IPS-18a (cell line): ENCODE measurements around the gene FGF14.
"Not testable (repeated sequence)": the region's sequence is repeated elsewhere in the genome, so short reads cannot be mapped to it uniquely, and the experiment has no call there.

Experiments used
- H3K27ac ChIP-seq: one replicate; pipeline ENCODE4 v1.5.1; 2013; ENCODE audit warnings: low read length
- H3K27me3 ChIP-seq: one replicate; pipeline ENCODE4 v1.6.1; 2013; ENCODE audit warnings: mild to moderate bottlenecking, low read length; ENCODE audit not compliant: control insufficient read depth, insufficient read depth
- H3K36me3 ChIP-seq: one replicate; pipeline ENCODE4 v1.6.1; 2013; ENCODE audit warnings: low read depth, low read length; ENCODE audit not compliant: control insufficient read depth
- H3K4me1 ChIP-seq: one replicate; pipeline ENCODE4 v1.6.1; 2013; ENCODE audit warnings: low read depth, low read length; ENCODE audit not compliant: control insufficient read depth
- H3K4me3 ChIP-seq: one replicate; pipeline ENCODE4 v1.5.1; 2013; ENCODE audit warnings: low read length
- H3K9ac ChIP-seq: one replicate; pipeline ENCODE4 v1.6.1; 2013; ENCODE audit warnings: mild to moderate bottlenecking, low read length, moderate library complexity
- H3K9me3 ChIP-seq: one replicate; pipeline ENCODE4 v1.6.1; 2013; ENCODE audit warnings: low read depth, low read length; ENCODE audit not compliant: control insufficient read depth

The FGF14 gene

DNA sequence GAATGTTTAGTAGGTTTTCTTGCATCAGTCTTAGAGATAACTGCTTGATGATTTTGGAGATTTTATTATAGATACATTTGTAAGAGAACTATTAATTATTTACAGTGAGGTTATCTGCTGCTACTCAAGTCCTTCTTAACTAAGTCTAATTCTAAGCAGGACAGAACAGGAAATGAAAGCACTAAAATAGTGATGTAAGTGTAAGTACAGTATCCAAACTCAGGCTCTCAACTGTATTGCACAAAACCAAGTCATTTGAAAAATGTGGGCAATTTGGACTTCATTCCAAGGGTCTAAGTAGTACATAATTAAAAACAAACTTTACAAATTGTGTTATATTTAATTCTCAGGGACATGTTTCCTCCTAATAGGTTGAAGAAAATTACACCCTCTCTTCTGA is 532.3 kb downstream of the FGF14 start:
- no peak overlapping the region for H3K27ac ChIP-seq
- peaks cover 21% of the 10 kb centered on the region for H3K4me1 ChIP-seq
- no peaks in the 10 kb centered on the region for H3K27me3 ChIP-seq
- no peaks in the 10 kb centered on the region for H3K9me3 ChIP-seq
- no peak overlapping the region for H3K9ac ChIP-seq
- no peaks in the 10 kb centered on the region for H3K36me3 ChIP-seq
- no peak overlapping the region for H3K4me3 ChIP-seq

- Histone ChIP-seq H3K4me3 (no peak overlapping the region), H3K9me3 (no peaks in the 10 kb centered on the region), H3K27ac (no peak overlapping the region), H3K4me1 (peaks cover 21% of the 10 kb centered on the region), H3K9ac (no peak overlapping the region), H3K27me3 (no peaks in the 10 kb centered on the region), H3K36me3 (no peaks in the 10 kb centered on the region)
Observed at GRCh38 chr13:101868585-101869469, 533.0 kb downstream of the FGF14 start.

DNA sequence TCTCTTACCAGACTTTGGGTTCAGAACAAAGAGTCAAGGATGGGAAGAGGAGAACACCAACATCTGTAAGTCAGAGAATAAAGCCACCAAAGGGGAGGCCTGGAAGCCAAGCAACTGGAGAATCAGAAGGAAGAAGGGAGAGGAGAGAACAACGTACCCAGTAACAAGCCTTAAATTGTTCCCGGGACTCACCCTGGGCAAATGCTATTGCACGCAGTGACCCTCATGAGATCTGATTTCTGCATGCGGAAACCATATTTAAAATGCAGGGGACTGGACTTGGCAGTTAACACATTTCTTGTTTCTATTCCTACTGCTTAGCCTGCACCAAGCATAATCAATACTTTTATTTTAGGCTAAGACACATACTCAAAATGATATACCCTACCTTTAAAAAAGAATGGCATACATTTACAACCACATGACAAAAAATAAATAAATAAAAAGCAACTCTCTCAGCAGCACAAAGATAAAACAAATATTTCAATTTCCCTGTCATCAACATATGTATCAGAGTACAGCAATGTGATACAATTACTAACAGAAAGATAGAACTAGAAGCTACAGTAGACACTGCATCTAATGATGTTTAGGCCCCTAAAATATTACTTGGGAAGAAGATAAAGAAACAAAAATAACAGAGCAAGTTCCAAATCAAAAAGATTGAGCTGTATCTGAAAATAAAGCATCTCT is 534.8 kb downstream of the FGF14 start:
- H3K27me3 ChIP-seq: no peaks in the 10 kb centered on the region
- peaks cover 21% of the 10 kb centered on the region for H3K4me1 ChIP-seq
- H3K9ac ChIP-seq: no peak overlapping the region
- H3K36me3 ChIP-seq: no peaks in the 10 kb centered on the region
- H3K4me3 ChIP-seq: no peak overlapping the region
- no peak overlapping the region for H3K27ac ChIP-seq
- H3K9me3 ChIP-seq: no peaks in the 10 kb centered on the region

GRCh38 chr13:101858860-101859259 is 543.0 kb downstream of the FGF14 start:
- no peak overlapping the region for H3K4me3 ChIP-seq
- no peak overlapping the region for H3K27ac ChIP-seq
- H3K27me3 ChIP-seq: no peaks in the 10 kb centered on the region

DNA sequence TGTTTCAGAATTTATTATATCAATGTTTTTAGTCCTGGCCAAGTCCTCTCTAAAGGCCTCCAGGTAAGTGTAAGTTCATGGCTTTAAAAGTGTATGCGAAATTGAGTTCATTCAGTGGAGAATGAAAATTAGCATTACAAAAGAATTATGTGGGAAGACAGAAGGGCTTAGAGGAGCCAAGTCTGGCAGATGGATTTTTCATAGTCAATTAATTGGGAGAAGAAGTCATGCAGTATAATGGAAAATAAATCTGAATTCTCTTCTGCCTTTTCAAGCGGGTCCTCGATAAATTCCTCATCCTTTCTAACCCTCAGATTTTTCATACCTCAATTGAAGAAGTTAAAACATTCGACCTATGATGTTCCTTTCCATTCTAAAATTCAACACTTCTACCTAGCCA is 555.1 kb downstream of the FGF14 start:
- H3K27me3 ChIP-seq: no peaks in the 10 kb centered on the region
- no peaks in the 10 kb centered on the region for H3K36me3 ChIP-seq
- H3K4me3 ChIP-seq: no peak overlapping the region
- H3K9me3 ChIP-seq: no peaks in the 10 kb centered on the region
- H3K9ac ChIP-seq: no peak overlapping the region
- H3K4me1 ChIP-seq: peaks cover 15% of the 10 kb centered on the region
- H3K27ac ChIP-seq: no peak overlapping the region

More at GRCh38 chr13:101858860-101859259, 543.0 kb downstream of the FGF14 start:
- no peaks in the 10 kb centered on the region for H3K9me3 ChIP-seq
- no peaks in the 10 kb centered on the region for H3K36me3 ChIP-seq
- H3K9ac ChIP-seq: no peak overlapping the region
- H3K4me1 ChIP-seq: no peaks in the 10 kb centered on the region

- no peak overlapping the region for H3K4me3 ChIP-seq
Observed at GRCh38 chr13:101846249-101846648, 555.6 kb downstream of the FGF14 start.

GRCh38 chr13:101845245-101846020 is 556.4 kb downstream of the FGF14 start:
- Histone ChIP-seq H3K4me3 (no peak overlapping the region), H3K36me3 (no peaks in the 10 kb centered on the region), H3K9me3 (no peaks in the 10 kb centered on the region), H3K9ac (no peak overlapping the region), H3K27me3 (no peaks in the 10 kb centered on the region), H3K27ac (no peak overlapping the region), H3K4me1 (peaks cover 20% of the 10 kb centered on the region)

More at GRCh38 chr13:101846249-101846648, 555.6 kb downstream of the FGF14 start:
- Histone ChIP-seq H3K27me3 (no peaks in the 10 kb centered on the region), H3K9ac (no peak overlapping the region), H3K36me3 (no peaks in the 10 kb centered on the region), H3K9me3 (no peaks in the 10 kb centered on the region), H3K4me1 (peaks cover 19% of the 10 kb centered on the region), H3K27ac (no peak overlapping the region)

DNA sequence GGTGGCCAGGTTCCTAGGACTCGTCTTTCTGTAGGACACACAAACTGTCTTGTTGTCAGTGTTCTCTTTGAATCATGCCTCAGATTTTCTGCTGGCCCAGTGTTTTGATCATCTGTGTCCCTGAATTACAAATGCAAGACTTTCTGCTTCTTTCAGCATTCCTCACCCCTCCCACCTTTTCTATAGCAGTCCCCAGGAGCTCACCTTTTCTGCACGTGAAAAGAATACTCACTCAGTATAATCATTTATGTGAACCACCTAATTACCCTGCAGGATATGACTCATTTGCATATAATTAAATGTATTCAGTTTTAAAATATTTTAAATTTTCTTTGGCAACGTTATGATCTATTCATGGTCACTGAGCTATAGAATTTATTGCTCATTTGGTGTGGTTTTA is 560.1 kb downstream of the FGF14 start:
- Histone ChIP-seq H3K9me3 (no peaks in the 10 kb centered on the region), H3K27ac (no peak overlapping the region), H3K27me3 (no peaks in the 10 kb centered on the region), H3K36me3 (no peaks in the 10 kb centered on the region), H3K4me3 (no peak overlapping the region), H3K9ac (no peak overlapping the region), H3K4me1 (peaks cover 16% of the 10 kb centered on the region)

DNA sequence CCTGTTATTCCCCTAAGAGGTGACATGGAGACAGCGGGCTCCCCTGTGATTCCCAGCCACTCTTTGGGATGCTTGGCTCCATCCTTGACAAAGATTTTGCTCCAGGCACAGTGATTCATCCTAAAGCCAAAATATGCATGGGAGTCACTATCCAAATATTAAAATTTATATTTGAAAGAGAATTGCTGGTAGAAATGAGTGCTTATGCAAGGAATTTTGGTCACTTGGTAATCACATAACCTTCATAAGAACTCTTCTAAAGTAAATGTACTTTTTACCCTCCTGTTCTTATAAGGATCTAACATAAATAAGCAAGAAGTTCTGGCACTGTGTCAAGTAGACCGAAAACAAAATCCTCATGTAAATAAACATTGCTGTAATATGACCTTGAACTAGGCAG is 563.5 kb downstream of the FGF14 start:
- Histone ChIP-seq H3K27me3 (no peaks in the 10 kb centered on the region), H3K4me3 (no peak overlapping the region)

GRCh38 chr13:101837778-101838177 is 564.1 kb downstream of the FGF14 start:
- peaks cover 12% of the 10 kb centered on the region for H3K4me1 ChIP-seq
- not testable (repeated sequence) for H3K9ac ChIP-seq, H3K4me3 ChIP-seq, H3K27me3 ChIP-seq, H3K36me3 ChIP-seq, H3K27ac ChIP-seq, H3K9me3 ChIP-seq

More for the DNA sequence above, 563.5 kb downstream of the FGF14 start:
- Histone ChIP-seq H3K4me1 (peaks cover 12% of the 10 kb centered on the region), H3K36me3 (no peaks in the 10 kb centered on the region), H3K27ac (no peak overlapping the region), H3K9ac (no peak overlapping the region), H3K9me3 (no peaks in the 10 kb centered on the region)

DNA sequence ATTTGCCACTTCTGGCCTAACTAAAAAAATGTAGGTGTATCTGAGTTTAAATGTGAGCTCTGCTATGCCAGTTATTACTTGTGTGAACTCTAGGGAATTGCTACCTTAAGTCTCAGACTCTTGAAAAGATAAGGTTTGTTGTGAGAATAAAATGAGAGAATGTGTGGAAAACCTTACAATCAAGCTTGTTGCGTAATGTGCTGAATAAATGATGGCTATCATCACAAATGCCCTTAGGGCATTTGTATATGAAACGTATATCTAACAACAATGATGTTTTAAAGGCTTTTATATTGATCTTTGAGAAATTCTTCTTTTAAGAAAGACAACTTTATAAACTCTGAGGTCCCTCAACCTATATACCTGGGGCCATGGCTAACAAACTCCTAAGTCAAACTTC is 564.6 kb downstream of the FGF14 start:
- Histone ChIP-seq H3K36me3 (no peaks in the 10 kb centered on the region), H3K9ac (no peak overlapping the region), H3K27ac (no peak overlapping the region), H3K27me3 (no peaks in the 10 kb centered on the region), H3K4me3 (no peak overlapping the region), H3K9me3 (no peaks in the 10 kb centered on the region), H3K4me1 (peaks cover 10% of the 10 kb centered on the region)
